B cell (primary cell): Measurements from ENCODE around the gene FAM118A. TPM values are rescaled to one million over a fixed set of nuclear protein-coding genes. Genes with fewer than 3 reads are reported as not detected.
"Not testable (repeated sequence)": the region's sequence is repeated elsewhere in the genome, so short reads cannot be mapped to it uniquely, and the experiment has no call there.

Source experiments
- ATAC-seq: fragments of 200-7000 bp; cut with Tn5 transposase; one replicate; pipeline ENCODE4 v1.10.0; 2021; ENCODE audit warnings: low read depth, mild to moderate bottlenecking, moderate number of reproducible peaks, moderate library complexity
- CTCF ChIA-PET: fragments of 350-600 bp; sonication (Branson Sonifier 250); formaldehyde crosslinking; loops from one replicate; lab custom pipeline; 2021; ENCODE audit warnings: antibody characterized with exemption, inconsistent platforms; lab: Charles Lee
- POLR2A ChIA-PET: fragments of 350-600 bp; sonication (Branson Sonifier 250); formaldehyde crosslinking; loops from one replicate; lab custom pipeline; 2021; ENCODE audit warnings: antibody characterized with exemption; lab: Charles Lee
- DNase-seq: peaks from one replicate; pipeline ENCODE4 v3.0.0; 2013
- H2AFZ ChIP-seq: 2 replicates; pipeline ENCODE4 v1.6.1; 2012; ENCODE audit warnings: mild to moderate bottlenecking, low read depth, low read length; ENCODE audit not compliant: insufficient read depth, poor library complexity, severe bottlenecking
- H3K27ac ChIP-seq, 2 donors: 1 replicate in 1 of 2; 2 replicates in 1 of 2; pipeline ENCODE4 v1.5.1; 2012 to 2013; ENCODE audit warnings: low read length in 2 of 2, mild to moderate bottlenecking in 2 of 2, moderate library complexity in 1 of 2
- H3K27me3 ChIP-seq, 4 experiments: fragments of 200-600 bp in 1 of 4; sonication (generic) in 1 of 4; replicated peaks in 1 of 4; 1 replicate in 2 of 4; 2 replicates in 2 of 4; pipeline versions ENCODE4 v1.6.1 to v1.7.0; 2013 to 2016; ENCODE audit warnings: low read length in 3 of 4, mild to moderate bottlenecking in 2 of 4, mixed read lengths in 1 of 4, moderate library complexity in 1 of 4; ENCODE audit not compliant: insufficient read depth in 4 of 4, control insufficient read depth in 3 of 4; ENCODE audit errors: control extremely low read depth in 1 of 4
- H3K36me3 ChIP-seq, 2 experiments: replicated peaks in 1 of 2; 1 replicate in 1 of 2; 2 replicates in 1 of 2; pipeline versions ENCODE4 v1.6.1 to v1.7.1; 2013; ENCODE audit warnings: low read length in 1 of 2; ENCODE audit not compliant: insufficient read depth in 2 of 2, control insufficient read depth in 1 of 2; ENCODE audit errors: control extremely low read depth in 1 of 2, extremely low read depth in 1 of 2
- H3K4me1 ChIP-seq, 2 donors: fragments of 200-600 bp in 1 of 2; sonication (generic) in 1 of 2; 1 replicate in 1 of 2; 2 replicates in 1 of 2; pipeline versions ENCODE4 v1.5.1 to v1.6.1; 2013 to 2017; ENCODE audit warnings: low read length in 2 of 2; ENCODE audit not compliant: control insufficient read depth in 2 of 2, insufficient read depth in 2 of 2
- H3K4me2 ChIP-seq: replicated peaks from 2 replicates; pipeline ENCODE3; 2012; ENCODE audit warnings: mild to moderate bottlenecking, low read depth, low read length; ENCODE audit not compliant: poor library complexity, severe bottlenecking
- H3K4me3 ChIP-seq, 5 experiments: fragments of 200-600 bp in 1 of 5; sonication (generic) in 1 of 5; 1 replicate in 3 of 5; 2 replicates in 2 of 5; pipeline versions ENCODE4 v1.5.1 to v1.7.0; 2011 to 2016; ENCODE audit warnings: low read length in 4 of 5, mild to moderate bottlenecking in 4 of 5, low read depth in 2 of 5, control low read depth in 1 of 5, moderate library complexity in 1 of 5; ENCODE audit not compliant: insufficient read depth in 1 of 5; ENCODE audit errors: control extremely low read depth in 1 of 5, extremely low read depth in 1 of 5
- H3K79me2 ChIP-seq: fragments of 200-600 bp; sonication (generic); one replicate; pipeline ENCODE4 v1.6.0; 2016; ENCODE audit warnings: low read length; ENCODE audit not compliant: control insufficient read depth, insufficient read depth
- H3K9ac ChIP-seq: fragments of 200-600 bp; sonication (generic); 2 replicates; pipeline ENCODE4 v1.6.1; 2017; ENCODE audit warnings: mild to moderate bottlenecking, low read length, moderate library complexity
- H3K9me3 ChIP-seq, 3 donors: one replicate each; pipeline versions ENCODE4 v1.6.1 to v1.7.1; 2013; ENCODE audit warnings: low read length in 2 of 3; ENCODE audit not compliant: control insufficient read depth in 2 of 3, insufficient read depth in 1 of 3; ENCODE audit errors: control extremely low read depth in 1 of 3
- H4K20me1 ChIP-seq: 2 replicates; pipeline ENCODE4 v1.6.0; 2012; ENCODE audit warnings: mild to moderate bottlenecking, low read length; ENCODE audit not compliant: insufficient read depth, control insufficient read depth, poor library complexity, severe bottlenecking
- H3K27ac Mint-ChIP-seq: one replicate; pipeline ENCODE4 v1.8.0; 2021; ENCODE audit warnings: mixed read lengths
- H3K27me3 Mint-ChIP-seq: one replicate; pipeline ENCODE4 v1.8.0; 2021; ENCODE audit warnings: mixed read lengths
- H3K4me1 Mint-ChIP-seq: one replicate; pipeline ENCODE4 v1.8.0; 2021; ENCODE audit warnings: mixed read lengths
- H3K4me3 Mint-ChIP-seq: one replicate; pipeline ENCODE4 v1.8.0; 2021; ENCODE audit warnings: mixed read lengths
- H3K9me3 Mint-ChIP-seq: one replicate; pipeline ENCODE4 v1.8.0; 2022; ENCODE audit warnings: mixed read lengths; ENCODE audit not compliant: insufficient read depth
- CTCF ChIP-seq: fragments of 200-600 bp; IDR thresholded peaks from one replicate; pipeline ENCODE4 v1.8.0; 2022; ENCODE audit warnings: antibody characterized with exemption, mild to moderate bottlenecking
- EZH2 ChIP-seq: IDR thresholded peaks from 2 replicates; pipeline ENCODE4 v1.6.1; 2012; ENCODE audit warnings: borderline replicate concordance, low read depth, mild to moderate bottlenecking, moderate library complexity, low read length; ENCODE audit not compliant: insufficient read depth, poor library complexity, severe bottlenecking
- WGBS: methylation state at CpG from one replicate; pipeline ENCODE4 v1.1.5; 2013; ENCODE audit warnings: missing lambda C conversion rate; ENCODE audit not compliant: insufficient coverage; 5-methylcytosine and 5-hydroxymethylcytosine counted together
- intact Hi-C: fragments of 100-400 bp; cut with micrococcal nuclease; formaldehyde crosslinking; loops from one replicate; pipeline ENCODE4 v1.10.0; 2022
- polyA plus RNA-seq: library from polyadenylated mRNA; depleted of rRNA; stranded (reverse); fragments of >200 nt; gene quantifications from 2 replicates; pipeline ENCODE4 v1.2.3, GENCODE V29; 2012
- total RNA-seq, 2 donors: library from RNA; stranded (reverse); fragments of 120-200 nt in 1 of 2; gene quantifications; 1 replicate in 1 of 2; 2 replicates in 1 of 2; pipeline versions ENCODE4 v1.2.3 to v1.2.4, GENCODE V29; 2013 to 2022

Gene FAM118A
- total and polyA plus RNA-seq, 2 donors (not counting 1 experiment from before 2014, with no cell fraction given), result 66.5 to 216 TPM

GRCh38 chr22:45324311-45324711, 14.6 kb downstream of the FAM118A start:
- Mint-ChIP-seq H3K9me3 (no peaks in the 10 kb centered on the region), H3K4me1 (peaks cover 13% of the 10 kb centered on the region), H3K4me3 (no peak overlapping the region), H3K27me3 (no peaks in the 10 kb centered on the region), H3K27ac (no peak overlapping the region)
- TF ChIP-seq CTCF (no peak), EZH2 (no peak)
- peaks cover 0 to 56% of the 10 kb centered on the region in 2 experiments for H3K36me3 ChIP-seq
- WGBS, result 98% methylated on average over 12 of the region's 12 CpGs
- H3K4me3 ChIP-seq, result no peak overlapping the region
- ATAC-seq (no peak), DNase-seq (no peak)
- H3K27ac ChIP-seq, result no peak overlapping the region
- H3K9ac ChIP-seq, result no peak overlapping the region
- ChIA-PET POLR2A (no interaction called here), CTCF (no interaction called here)
- peaks cover 20% of the 10 kb centered on the region for H4K20me1 ChIP-seq
- H3K79me2 ChIP-seq, result peaks cover 47% of the 10 kb centered on the region
- no peaks in the 10 kb centered on the region for H3K9me3 ChIP-seq
- no peak overlapping the region for H2AFZ ChIP-seq
- intact Hi-C loops, result no loop called here
- no peaks in the 10 kb centered on the region for H3K27me3 ChIP-seq
- H3K4me2 ChIP-seq, result no peak overlapping the region
- H3K4me1 ChIP-seq, result peaks cover 6 to 8% of the 10 kb centered on the region in 2 donors

GRCh38 chr22:45328261-45328660, 18.5 kb downstream of the FAM118A start:
- H3K27ac Mint-ChIP-seq, intact Hi-C loops, H3K27me3 Mint-ChIP-seq, H3K27ac ChIP-seq, H3K4me3 Mint-ChIP-seq, H3K27me3 ChIP-seq, CTCF ChIA-PET, H2AFZ ChIP-seq, H3K4me1 Mint-ChIP-seq, ATAC-seq, DNase-seq, H3K4me3 ChIP-seq, H3K9me3 ChIP-seq, H3K4me2 ChIP-seq, H3K4me1 ChIP-seq, POLR2A ChIA-PET, H3K9me3 Mint-ChIP-seq, H3K9ac ChIP-seq: not testable (repeated sequence)
- peaks cover 19% of the 10 kb centered on the region for H3K79me2 ChIP-seq
- H4K20me1 ChIP-seq, result peaks cover 15% of the 10 kb centered on the region
- peaks cover 0 to 66% of the 10 kb centered on the region in 2 experiments for H3K36me3 ChIP-seq
- 86% methylated on average over 7 of the region's 8 CpGs for WGBS
